Gastroesophageal sphincter (tissue), 4 donors: ENCODE measurements around the gene ZNF225. TPM values are rescaled to one million over a fixed set of nuclear protein-coding genes. Genes with fewer than 3 reads are reported as not detected.

Source experiments
- ATAC-seq: fragments of 150-250 bp; one replicate; pipeline ENCODE4 v1.9.1; 2016; ENCODE audit warnings: mild to moderate bottlenecking, moderate library complexity
- H3K27ac ChIP-seq, 4 donors: fragments of 200-600 bp; sonication (generic) in 3 of 4; 1 replicate in 3 of 4; 2 replicates in 1 of 4; pipeline ENCODE4 v1.5.1; 2016 to 2019
- H3K27me3 ChIP-seq: fragments of 200-600 bp; sonication (generic); one replicate; pipeline ENCODE4 v1.5.1; 2019
- H3K36me3 ChIP-seq, 2 donors: fragments of 200-600 bp; sonication (generic); one replicate each; pipeline ENCODE4 v1.5.1; 2019; ENCODE audit warnings: control low read depth in 1 of 2
- H3K4me1 ChIP-seq, 3 donors: fragments of 200-600 bp; sonication (generic); 1 replicate in 2 of 3; 2 replicates in 1 of 3; pipeline ENCODE4 v1.5.1; 2016 to 2019; ENCODE audit warnings: control low read depth in 2 of 3
- H3K4me3 ChIP-seq, 2 donors: fragments of 200-600 bp; sonication (generic); one replicate each; pipeline ENCODE4 v1.5.1; 2019; ENCODE audit warnings: mild to moderate bottlenecking in 1 of 2, moderate library complexity in 1 of 2
- H3K9me3 ChIP-seq, 3 donors: fragments of 200-600 bp; sonication (generic); one replicate each; pipeline ENCODE4 v1.5.1; 2017 to 2019; ENCODE audit warnings: control low read depth in 2 of 3
- CTCF ChIP-seq, 4 experiments: fragments of 200-600 bp in 2 of 4; fragments of 450-650 bp in 2 of 4; sonication (generic) in 1 of 4; IDR thresholded peaks; one replicate each; pipeline ENCODE4 v1.5.1; 2017 to 2019; ENCODE audit warnings: antibody characterized with exemption in 4 of 4, mild to moderate bottlenecking in 2 of 4, moderate library complexity in 2 of 4
- EP300 ChIP-seq: sonication (generic); formaldehyde crosslinking; IDR thresholded peaks from one replicate; pipeline ENCODE4 v1.6.1; 2017; ENCODE audit warnings: antibody characterized with exemption, mild to moderate bottlenecking
- POLR2A ChIP-seq, 2 donors: fragments of 450-650 bp; IDR thresholded peaks; one replicate each; pipeline ENCODE4 v1.6.1; 2017; ENCODE audit warnings: antibody characterized with exemption in 2 of 2, mild to moderate bottlenecking in 2 of 2, moderate library complexity in 1 of 2
- POLR2AphosphoS5 ChIP-seq: sonication (generic); formaldehyde crosslinking; IDR thresholded peaks from one replicate; pipeline ENCODE4 v1.6.1; 2017; ENCODE audit warnings: antibody characterized with exemption
- WGBS, 2 donors: methylation state at CpG; one replicate each; pipeline ENCODE4 v1.1.5; 2018; ENCODE audit warnings: low coverage in 1 of 2; 5-methylcytosine and 5-hydroxymethylcytosine counted together
- total RNA-seq, 4 donors: library from RNA; depleted of rRNA; stranded (reverse); fragments of >200 nt; gene quantifications; one replicate each; pipeline ENCODE4 v1.1.0, GENCODE V29; 2016

Gene ZNF225
- total RNA-seq, 4 donors from 2014 or later: 4.3 to 4.5 (median 4.4) TPM

DNA sequence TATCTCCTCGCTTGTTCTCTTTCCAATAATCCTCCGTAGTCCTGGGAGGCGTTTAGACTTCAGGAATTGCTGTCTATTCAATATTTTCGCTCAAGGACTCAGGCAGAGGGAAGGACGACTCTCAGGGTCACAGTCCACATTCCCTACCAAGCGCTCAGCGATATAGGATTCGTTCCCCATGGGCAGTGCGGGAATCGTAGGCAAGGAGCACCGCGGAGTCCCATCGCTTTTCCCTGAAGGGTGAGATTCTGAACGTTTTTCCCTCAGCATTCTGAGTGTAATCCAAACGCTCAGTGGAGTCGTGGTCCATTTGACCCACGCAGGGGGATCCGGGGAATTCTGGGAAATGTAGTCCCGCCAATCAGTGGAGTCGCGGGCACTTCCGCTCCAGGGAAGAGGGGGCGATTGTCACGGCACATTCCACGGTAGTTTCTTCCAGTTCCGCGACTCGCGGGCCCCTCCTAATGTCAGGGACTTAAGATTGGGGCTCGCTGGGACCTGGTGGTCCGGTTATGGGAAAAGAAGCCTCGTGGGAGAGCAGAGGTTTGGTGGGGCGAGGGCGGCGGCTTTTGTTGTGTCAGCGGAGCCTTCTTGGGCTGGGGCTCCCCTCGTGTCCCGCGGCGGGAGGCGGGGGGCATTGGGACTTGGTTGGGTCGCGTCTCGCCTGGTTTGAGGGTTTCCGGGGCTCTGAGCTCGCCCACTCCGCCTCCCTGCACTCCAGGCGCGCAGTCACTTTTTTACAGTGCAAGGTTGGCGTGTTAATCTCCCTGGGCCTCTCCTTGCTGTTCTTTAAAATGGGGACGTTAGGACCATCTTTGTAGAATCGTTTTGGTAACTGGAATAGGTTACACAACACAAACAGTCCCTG lies 28.2 kb downstream of the ZNF225 start, which contains the start of gene ZNF234:
ZNF234 (plus strand) TSS at position 364 of the 868 bp plus-strand sequence. CDS start 3,079 bp downstream, outside the sequence.
- no peaks in the 10 kb centered on the region for H3K27me3 ChIP-seq
- no peaks in the 10 kb centered on the region for H3K9me3 ChIP-seq
- H3K27ac ChIP-seq: peak within 1 kb of the TSS; percentile 65 to 87 (median 82)
- ATAC-seq: peak; percentile 94
- H3K4me3 ChIP-seq: peak within 1 kb of the TSS; percentile 77 to 90
- H3K4me1 ChIP-seq: peaks cover 4 to 27% (median 8%) of the 10 kb centered on the region in 3 donors
- peaks cover 0 to 30% of the 10 kb centered on the region in 2 donors for H3K36me3 ChIP-seq
- WGBS, 2 donors: 1 to 2% methylated on average over 20 to 22 of the region's 52 CpGs
- TF ChIP-seq POLR2AphosphoS5: peak; percentile 61
- peak in 1 of 4 experiments; percentile 10 for TF ChIP-seq CTCF (IDR thresholded peaks at IDR 0.05)
- TF ChIP-seq POLR2A (IDR thresholded peaks at IDR 0.05): no peak

GRCh38 chr19:44142059-44142433 lies 28.8 kb downstream of the ZNF225 start:
- H3K4me3 ChIP-seq: peak overlapping the region; percentile 77 to 90
- no peaks in the 10 kb centered on the region for H3K27me3 ChIP-seq
- H3K27ac ChIP-seq: peak overlapping the region in 2 of 4 donors; percentile 80 to 87
- no peak for ATAC-seq
- TF ChIP-seq EP300 (no peak), POLR2A (IDR thresholded peaks at IDR 0.05) (no peak), POLR2AphosphoS5 (no peak), CTCF (IDR thresholded peaks at IDR 0.05) (no peak)
- H3K36me3 ChIP-seq: peaks cover 0 to 36% of the 10 kb centered on the region in 2 donors
- H3K4me1 ChIP-seq: peaks cover 4 to 27% (median 8%) of the 10 kb centered on the region in 3 donors
- no peaks in the 10 kb centered on the region for H3K9me3 ChIP-seq
- 3% methylated on average over 9 of the region's 13 CpGs; no CpG with 5 or more reads in 1 of the 2 donors for WGBS, 2 donors

DNA sequence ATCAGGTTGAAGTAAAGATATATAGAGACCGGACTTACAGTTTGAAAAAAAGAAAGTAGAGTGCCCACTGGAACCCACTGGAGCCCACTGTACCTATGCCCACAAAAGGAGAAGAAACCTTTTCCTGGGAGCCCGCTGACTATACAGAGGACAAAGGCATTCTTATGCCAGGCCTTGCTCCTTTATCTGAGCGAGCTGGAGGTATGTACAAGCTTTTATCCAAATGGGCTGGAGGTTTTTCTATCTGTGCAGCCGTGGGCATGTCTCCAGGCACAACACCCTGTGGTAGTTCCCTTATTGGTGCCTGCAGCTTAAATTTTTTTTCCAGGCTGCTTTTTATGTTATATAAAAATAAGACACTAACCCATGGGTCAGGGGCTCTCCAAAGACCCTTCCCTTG lies 36.6 kb downstream of the ZNF225 start:
- peaks cover 0 to 100% of the 10 kb centered on the region in 2 donors for H3K36me3 ChIP-seq
- H3K27me3 ChIP-seq: no peaks in the 10 kb centered on the region
- no peak overlapping the region for H3K4me3 ChIP-seq
- no peak for TF ChIP-seq POLR2AphosphoS5
- TF ChIP-seq CTCF (IDR thresholded peaks at IDR 0.05): no peak
- TF ChIP-seq POLR2A (IDR thresholded peaks at IDR 0.05): no peak
- TF ChIP-seq EP300: no peak
- no peak overlapping the region for H3K27ac ChIP-seq
- H3K4me1 ChIP-seq: no peaks in the 10 kb centered on the region
- H3K9me3 ChIP-seq: peaks cover 0 to 53% (median 1%) of the 10 kb centered on the region in 3 donors
- no peak for ATAC-seq
- WGBS, 2 donors: 80 to 98% methylated on average over 3 to 4 of the region's 4 CpGs

GRCh38 chr19:44151491-44151890 lies 38.3 kb downstream of the ZNF225 start:
- Histone ChIP-seq H3K4me3 (no peak overlapping the region), H3K27ac (no peak overlapping the region), H3K4me1 (no peaks in the 10 kb centered on the region), H3K9me3 (peaks cover 0 to 70% (median 1%) of the 10 kb centered on the region in 3 donors), H3K36me3 (peaks cover 6 to 100% of the 10 kb centered on the region in 2 donors), H3K27me3 (no peaks in the 10 kb centered on the region)
- TF ChIP-seq CTCF (IDR thresholded peaks at IDR 0.05) (no peak), POLR2AphosphoS5 (no peak), POLR2A (IDR thresholded peaks at IDR 0.05) (no peak), EP300 (no peak)
- no peak for ATAC-seq
- 98% methylated on average over 4 to 5 of the region's 5 CpGs for WGBS, 2 donors
